Dedifferentiated amniotic fluid mesenchymal stem cell (primary cell): Measurements from ENCODE around the gene LCAT.
"Not testable (repeated sequence)": the region's sequence is repeated elsewhere in the genome, so short reads cannot be mapped to it uniquely, and the experiment has no call there.

Source experiments
- DNase-seq: peaks from one replicate; pipeline ENCODE4 v3.0.0-alpha.2; 2016; ENCODE audit errors: extremely low spot score

The LCAT gene, protein sequence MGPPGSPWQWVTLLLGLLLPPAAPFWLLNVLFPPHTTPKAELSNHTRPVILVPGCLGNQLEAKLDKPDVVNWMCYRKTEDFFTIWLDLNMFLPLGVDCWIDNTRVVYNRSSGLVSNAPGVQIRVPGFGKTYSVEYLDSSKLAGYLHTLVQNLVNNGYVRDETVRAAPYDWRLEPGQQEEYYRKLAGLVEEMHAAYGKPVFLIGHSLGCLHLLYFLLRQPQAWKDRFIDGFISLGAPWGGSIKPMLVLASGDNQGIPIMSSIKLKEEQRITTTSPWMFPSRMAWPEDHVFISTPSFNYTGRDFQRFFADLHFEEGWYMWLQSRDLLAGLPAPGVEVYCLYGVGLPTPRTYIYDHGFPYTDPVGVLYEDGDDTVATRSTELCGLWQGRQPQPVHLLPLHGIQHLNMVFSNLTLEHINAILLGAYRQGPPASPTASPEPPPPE

DNA sequence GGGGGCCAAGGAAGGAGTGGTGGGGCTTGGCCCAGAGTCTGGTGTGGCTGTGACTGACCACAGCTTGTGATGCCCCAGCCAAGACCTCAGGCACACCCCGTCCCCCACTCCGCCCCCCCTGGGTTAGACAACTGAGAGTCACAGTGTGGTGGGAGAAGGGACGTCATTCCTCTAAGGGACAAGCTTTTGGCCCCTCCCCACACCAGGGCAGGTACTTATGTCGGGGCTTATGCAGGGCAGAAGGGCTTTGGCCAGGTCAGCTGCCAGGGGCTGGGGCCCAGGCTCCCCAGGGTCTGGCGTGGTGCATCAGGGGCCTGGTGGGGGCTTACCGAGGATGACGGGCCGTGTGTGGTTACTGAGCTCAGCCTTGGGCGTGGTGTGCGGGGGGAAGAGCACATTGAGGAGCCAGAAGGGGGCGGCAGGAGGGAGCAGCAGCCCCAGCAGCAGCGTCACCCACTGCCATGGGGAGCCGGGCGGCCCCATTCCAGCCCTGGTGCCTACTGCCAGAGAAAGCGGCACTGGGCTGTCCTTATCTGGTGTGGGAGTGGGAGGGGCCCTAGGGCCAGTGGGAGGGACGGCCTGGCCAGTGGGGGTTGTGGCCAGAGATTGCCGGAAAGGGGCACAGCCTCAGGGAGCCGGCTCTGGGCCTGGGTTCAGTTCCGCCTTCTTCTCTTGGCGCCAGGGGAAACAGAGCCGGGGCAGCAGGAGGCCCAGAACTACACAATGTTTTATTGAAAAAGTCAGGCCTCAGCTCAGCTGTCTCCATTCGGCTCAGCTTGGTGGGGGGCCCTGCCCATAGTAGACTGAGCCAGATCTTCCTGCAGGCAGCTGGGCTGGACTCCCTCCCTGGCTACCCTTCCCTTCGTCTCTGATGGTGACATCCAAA, at the start of gene LCAT:
LCAT (minus strand) TSS at position 502 of the 886 bp plus-strand sequence; CDS start at position 483, 19 bp downstream.
- DNase-seq = no peak

DNA sequence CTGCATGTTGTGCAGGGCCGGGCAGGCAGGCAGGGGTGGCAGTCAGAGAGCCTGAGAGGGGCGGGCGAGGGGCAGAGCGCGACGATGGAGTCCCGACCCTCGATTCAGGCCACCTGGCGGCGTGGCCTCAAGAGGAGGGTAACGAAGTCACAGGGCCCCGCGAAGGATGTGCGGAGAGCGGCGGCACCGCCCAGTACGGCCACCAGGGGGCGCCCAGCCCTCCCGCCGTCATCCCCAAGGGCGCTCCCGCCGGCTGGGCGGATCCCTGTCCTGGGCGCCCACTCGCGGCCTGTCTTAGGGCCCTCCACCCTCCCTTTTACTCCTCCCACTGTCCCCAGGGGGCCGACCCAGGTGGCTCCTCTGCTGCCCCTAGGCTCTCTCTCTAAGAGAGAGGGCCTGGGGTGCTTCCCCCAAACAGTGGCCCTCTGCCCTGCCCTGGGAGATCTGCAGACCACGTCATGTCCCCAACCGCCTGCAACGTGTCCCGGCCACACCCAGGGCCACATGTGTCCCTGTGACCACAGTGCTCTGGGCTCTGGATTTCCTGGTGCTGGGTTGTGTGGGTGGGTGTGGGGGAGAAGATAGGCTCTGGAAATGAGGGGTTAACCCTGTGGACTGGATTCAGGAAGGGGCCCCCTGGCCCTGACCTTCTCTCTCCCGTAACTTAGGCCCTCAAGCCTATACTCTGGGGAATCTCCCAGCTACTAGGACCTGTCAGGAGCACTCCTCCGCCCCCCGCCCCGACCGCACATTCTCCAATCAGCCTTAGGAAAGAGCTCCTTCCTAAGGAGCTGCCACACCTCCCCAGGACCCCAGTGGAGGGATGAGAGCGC, 49.5 kb upstream of the LCAT start:
- peak; percentile 41 for DNase-seq

DNA sequence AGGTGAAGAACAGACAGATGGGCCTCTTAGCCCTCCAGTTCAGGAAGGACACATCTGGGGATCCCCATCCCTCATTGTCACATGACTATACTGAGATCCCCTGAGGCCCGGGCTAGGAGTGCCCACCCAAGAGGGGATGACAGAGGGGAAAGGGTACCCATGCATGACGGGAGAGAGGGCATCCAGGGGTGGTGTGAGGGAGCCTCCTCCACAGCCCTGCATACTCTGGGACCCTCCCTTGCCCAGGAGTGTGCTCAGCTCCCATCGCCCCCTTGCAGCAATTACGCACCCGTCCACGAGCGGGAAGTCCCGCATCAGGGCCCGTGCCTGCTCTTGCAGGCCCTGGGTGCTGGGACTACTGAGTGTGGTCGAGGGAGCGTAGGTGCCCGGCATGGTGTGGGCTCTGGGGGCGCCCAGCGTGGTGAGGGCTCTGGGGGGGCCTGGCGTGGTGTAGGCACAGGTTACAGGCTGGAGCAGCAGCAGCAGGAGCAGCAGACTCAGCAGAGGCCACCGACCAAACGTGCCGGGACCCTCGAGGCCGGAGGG, 48.8 kb upstream of the LCAT start:
- no peak for DNase-seq

DNA sequence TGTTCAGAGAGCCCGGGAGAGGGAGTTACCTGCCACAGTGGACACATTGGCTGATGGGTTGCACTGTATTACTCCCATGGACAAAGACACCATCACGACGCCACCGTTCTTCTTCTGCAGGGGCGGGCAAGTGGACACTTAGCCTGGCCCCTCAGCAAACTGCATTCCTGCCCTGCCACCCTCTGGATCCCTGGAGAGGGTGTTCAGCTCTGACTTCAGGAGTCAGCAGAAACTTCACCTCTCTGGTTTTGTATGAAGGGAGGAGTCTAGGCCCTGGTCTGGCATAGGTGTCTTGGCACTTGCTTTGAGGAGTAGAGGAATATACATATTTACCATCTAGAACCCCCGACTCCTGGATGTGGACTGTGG, 46.1 kb upstream of the LCAT start:
- DNase-seq = no peak

DNA sequence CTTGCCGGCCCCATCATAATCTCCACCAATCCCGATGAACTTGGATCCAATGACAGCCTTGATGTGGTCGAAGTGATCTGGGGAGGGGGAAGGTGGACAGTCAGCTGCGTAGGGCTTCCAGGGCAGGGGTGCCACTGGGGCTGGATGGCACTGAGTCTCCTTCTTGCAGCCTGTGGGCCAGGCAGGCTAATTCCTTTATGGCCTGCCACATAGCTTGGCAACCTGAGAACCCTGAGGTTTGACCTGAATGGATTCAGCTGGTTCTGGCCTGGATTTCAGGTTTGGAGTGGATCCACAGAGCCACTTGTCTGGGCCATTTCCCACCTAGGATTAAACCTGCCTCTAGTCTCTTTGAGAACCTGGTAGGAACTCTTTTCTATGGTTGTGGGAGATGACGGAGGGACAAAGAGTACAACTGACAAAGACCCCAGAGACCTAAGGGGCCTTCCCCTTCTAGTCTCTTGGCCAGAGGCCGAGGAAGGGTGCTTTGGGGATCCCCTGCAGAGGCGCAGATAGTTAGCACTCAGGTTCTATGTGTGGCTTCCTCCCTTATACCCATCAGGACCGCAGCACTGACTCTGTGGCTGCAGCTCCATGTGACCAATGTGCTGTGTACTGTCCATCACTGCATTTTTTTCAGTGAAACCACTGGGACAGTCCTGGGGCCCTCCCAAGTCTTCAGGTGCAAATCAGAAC, 45.5 kb upstream of the LCAT start:
- no peak for DNase-seq

DNA sequence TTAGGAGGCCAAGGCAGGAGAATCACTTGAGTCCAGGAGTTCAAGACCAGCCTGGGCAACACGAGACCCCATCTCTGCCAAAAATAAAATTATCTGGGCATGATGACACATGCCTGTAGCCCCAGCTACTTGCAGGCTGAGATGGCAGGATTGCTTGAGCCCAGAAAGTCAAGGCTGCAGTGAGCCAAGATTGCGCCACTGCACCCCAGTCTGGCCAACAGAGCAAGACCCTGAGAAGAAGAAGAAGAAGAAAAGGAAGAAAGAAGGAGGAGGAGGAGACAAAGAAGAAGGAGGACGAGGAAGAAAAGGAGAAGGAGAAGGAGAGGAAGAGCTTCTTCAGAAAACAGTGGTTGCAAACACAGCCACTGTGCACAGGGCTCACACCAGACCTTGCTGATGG, 44.8 kb upstream of the LCAT start:
- DNase-seq = no peak

DNA sequence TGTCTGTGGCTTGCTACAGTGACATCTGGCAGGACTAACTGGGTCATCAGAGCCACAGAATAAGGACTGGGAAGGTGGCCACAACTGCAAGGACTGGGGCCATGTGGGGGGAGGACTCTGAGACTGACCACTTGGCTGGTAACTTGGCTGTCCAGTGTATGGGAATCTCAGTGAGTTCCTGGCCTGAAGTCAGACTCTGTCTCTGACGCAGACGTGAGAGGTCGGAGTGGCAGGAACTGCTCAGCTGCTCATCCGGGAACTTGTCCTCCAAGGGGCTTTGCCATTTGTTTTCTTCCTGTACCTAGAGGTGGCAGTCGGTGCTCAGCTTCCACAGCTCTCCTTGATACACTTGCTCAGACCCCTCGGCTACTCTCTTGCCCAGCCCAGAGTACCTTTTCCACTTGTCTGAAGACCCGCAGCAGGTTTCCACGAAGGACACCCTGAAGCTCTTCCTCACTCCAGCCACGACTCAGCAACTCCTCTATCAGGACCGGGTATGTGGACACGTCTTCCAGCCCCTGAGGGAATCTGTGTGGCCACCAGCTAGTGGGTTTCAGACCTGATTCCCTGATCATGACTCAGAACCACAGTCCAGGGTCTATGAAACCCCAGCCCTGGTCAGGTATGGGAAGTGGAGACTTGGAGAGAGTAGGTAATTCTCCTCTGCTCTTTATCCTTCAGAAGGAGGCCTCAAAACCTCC, 43.7 kb upstream of the LCAT start:
- no peak for DNase-seq

DNA sequence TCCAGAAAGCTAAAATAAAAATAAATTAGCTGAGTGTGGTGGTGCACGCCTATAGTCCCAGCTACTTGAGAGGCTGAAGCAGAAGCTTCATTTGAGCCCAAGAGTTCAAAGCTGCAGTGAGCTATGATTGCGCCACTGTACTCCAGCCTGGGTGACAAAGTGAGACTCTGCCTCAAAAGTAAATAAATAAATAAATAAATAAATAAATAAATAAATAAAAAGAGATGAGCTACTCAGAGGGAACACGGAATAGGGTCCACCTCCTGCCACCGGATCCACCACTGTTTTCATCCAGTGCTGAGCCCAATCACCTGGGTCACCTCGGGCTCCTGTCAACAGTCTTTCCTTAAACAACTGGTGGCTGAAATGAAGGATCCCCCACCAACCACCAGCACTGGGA, 43.0 kb upstream of the LCAT start:
- no peak for DNase-seq

DNA sequence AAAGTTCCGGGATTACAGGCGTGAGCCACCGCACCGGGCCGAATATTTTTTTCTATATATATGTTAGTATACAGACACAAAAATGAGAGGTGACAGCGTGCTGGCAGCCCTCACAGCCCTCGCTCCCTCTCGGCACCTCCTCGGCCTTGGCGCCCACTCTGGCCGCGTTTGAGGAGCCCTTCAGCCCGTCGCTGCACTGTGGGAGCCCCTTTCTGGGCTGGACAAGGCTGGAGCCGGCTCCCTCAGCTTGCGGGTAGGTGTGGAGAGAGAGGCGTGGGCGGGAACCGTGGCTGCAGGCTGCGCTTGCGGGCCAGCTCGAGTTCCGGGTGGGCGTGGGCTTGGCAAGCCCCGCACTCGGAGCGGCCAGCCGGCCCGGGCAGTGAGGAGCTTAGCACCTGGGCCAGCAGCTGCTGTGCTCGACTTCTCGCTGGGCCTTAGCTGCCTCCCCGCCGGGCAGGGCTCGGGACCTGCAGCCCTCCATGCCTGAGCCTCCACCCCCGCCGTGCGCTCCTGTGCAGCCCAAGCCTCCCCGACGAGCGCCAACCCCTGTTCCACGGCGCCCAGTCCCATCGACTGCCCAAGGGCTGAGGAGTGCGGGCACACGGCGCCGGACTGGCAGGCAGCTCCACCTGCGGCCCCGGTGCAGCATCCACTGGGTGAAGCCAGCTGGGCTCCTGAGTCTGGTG, 38.2 kb upstream of the LCAT start:
- no peak for DNase-seq

DNA sequence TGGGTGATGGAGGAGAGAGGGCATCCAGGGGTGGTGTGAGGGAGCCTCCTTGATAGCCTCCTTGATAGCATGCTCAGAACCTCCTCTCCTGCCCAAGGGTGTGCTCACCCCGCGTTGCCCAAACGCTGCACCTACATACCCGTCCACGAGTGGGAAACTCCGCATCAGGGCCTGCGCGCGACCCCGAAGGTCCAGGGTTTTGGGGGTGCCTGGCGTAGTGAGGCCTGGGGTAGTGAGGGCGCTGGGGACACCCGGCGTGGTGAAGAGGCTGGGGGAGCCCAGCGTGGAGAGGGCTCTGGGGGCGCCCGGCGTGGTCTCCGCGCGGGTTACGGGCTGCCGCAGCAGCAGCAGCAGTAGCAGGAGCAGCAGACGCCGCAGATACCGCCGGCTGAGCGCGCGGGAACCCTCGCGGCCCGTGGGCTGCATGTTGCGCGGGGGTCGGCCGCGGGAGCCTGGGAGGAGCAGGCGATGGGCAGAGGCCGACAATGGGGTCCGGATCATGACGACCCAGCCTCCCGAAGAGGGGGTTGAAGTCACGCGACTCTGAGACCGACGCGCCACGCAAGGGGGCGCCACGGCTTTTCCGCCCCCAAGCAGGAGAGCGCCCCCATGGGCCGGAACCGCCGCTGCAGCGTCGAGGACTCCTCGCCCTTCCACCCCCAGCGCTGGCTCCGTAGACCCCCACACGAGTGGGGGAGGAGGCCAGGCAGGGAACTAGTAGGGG, 36.2 kb upstream of the LCAT start, which contains the start of gene DPEP3:
DPEP3 (minus strand) TSS at position 545 of the 724 bp plus-strand sequence; CDS start at position 426, 119 bp downstream.
- DNase-seq = no peak

DNA sequence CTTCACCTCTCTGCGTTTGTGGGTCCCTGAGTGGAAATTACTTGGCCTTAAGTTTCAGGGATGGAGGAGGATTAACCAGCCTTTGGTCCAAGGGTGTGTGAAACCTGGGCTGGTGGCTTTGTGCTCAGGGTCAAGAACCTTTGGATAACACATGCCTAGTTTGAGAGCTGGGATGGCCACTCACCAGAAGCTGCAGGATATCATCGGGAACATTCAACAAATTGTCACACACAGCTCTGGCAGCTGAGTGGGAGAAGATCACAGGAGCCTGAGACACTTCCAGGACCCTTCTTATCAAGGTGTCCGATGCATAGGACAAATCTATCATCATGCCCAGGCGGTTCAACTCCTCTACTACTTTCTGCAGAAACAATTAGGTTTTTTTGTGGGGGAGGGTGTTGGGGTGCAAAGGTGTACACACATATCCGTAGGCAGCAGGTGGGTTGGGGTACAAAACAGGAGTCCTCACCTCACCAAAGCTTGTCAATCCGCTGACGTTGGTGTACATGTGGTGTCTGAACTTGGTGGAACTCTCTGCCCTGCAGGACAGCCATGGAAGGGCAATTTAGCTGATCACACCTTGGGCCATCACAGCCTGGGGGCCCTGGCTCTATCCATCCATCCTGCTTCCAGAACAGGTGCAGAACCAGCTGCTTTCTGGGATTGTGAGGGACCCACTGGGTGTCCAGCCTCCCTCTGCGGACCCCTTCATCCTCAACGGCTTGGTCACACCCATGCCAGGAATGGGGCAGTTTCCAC, 33.7 kb upstream of the LCAT start:
- no peak for DNase-seq

DNA sequence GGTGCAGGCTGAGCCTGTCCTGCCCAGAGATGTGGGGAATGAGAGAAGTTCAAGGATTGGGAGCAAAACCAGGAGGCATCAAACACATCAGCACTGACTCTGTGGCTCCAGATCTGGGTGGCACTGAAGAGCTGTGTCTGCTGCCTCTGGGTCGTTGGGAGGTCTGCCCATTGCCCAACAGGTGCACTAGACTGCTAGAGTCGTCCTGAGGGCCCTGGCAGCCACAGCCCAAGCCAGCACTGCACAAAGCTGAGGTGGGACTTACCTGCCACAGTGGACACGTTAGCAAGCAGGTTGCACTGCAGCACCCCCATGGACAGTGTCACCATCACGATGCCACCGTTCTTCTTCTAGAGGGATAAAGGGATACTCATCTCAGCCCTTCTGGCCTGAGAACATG, 33.1 kb upstream of the LCAT start:
- no peak for DNase-seq

DNA sequence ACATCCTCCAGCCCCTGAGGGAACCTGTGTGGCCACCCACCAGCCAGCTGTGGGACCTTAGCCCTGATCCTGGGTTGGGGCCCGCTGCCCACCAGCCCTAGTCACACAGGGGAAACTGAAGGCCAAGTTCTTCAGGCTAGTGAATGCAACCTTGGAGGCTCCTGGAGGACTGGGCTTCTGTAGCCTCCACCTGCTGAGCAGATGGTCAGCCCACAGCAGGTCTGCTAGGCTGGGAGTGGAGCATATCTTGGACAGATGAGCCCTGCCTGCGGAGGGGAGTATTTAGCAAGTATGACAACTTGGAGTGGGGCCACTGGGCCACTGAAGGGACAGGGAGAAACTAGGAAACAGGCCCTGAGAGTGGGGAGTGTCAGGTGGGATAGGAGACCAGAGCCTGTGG, 32.3 kb upstream of the LCAT start:
- DNase-seq = no peak

DNA sequence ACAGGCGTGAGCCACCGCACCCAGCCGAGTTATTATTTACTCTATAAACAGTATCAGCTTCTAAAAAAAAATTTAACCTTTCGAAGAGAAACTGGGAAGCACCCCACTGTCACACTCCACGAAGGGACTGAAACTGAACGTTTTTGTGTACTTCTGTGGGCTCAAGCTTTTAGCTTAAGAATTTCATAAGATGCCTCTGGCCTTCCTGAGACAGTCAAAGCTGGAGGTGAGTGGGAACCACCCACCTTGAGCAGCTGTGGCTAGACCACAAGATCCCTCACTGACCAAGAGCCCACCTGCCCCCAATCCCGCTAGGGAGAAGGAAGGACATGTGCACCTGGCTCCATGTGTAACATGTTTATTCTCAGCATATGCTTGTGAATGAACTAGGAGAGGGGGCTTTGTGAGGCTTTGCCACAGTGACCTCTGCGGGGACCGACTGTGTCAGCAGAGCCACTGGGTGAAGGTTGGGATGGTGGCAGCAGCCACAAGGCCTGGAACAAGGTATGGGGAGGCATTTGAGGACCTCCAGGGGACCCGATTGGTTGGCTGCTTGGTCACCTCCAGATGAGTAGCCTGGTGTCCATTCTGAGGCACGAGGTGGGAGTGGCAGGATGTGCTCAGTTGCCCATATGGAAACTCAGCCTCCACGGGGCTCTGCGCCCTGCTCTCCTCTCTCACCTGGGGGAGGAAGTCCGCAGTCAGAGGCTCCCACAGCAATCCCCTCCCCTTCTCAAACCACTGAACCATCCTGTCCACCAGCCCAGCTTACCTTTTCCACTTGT, 31.6 kb upstream of the LCAT start:
- DNase-seq = no peak

DNA sequence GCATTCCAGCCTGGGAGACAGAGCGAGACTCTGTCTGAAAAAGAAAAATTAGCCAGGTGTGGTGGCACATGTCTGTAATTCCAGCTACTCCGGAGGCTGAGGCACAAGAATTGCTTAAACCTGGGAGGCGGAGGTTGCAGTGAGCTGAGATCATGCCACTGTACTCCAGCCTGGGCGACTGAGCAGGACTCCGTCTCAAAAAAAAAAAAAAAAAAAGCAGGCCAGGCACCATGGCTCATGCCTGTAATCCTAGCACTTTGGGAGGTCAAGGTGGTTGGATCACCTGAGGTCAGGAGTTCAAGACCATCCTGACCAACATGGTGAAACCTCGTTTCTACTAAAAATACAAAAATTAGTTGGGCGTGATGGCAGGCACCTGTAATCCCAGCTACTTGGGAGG, 28.4 kb upstream of the LCAT start:
- DNase-seq = not testable (repeated sequence)

DNA sequence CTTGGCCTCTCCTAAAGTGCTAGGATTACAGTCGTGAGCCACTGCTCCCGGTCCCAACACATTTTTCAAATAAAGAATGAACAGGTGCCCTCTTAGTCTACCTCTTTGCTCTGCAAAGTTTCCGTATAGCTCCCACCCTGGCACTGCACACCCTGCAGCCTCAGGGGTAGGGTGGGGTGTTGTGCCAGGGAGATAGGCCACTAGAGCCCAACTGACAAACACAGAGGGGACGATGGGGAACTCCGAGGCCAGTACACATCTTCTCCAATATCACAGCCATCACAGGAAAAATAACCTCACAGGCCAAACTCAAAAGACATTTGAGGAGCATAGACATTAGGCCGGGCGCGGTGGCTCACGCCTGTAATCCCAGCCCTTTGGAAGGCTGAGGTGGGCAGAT, 27.2 kb upstream of the LCAT start:
- DNase-seq = no peak

DNA sequence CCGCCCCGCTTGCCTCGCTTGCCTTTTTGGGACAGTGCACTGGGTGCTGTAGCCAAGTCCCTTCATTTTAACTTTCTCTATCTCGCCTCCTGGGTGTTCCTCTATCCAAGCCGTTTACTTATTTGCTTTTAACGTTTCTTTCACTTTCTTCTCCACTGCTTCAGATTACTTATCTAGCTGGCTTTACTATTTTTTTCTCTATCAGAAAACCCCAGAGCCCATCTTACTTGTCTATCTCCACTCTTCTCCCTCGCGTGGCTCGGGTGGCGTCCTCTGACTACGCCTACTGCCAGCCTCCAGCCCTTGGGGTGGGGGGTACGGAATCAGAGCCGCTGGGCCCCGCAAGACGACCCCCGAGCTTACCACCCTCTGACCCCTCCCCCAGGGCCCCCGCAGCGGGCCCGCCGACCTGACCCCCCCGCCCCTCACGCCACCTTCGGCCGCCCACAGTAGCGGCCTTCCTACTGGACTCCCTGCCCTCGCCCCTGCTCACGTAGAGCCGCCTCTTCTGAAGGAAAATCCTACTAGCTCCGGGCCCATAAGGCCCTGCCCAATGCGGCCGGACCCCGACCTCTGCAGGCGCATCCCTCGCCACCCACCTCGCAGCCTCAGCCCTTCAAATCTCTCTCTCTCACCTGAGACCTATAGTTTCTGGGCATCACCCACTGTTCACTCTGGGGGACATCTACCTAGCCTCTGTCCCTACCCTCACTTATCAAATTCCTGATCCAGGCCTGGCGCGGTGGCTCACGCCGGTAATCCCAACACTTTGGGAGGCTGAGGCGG, 25.5 kb upstream of the LCAT start:
- no peak for DNase-seq
